ENCODE data around the gene COL6A2.

Gene COL6A2

DNA sequence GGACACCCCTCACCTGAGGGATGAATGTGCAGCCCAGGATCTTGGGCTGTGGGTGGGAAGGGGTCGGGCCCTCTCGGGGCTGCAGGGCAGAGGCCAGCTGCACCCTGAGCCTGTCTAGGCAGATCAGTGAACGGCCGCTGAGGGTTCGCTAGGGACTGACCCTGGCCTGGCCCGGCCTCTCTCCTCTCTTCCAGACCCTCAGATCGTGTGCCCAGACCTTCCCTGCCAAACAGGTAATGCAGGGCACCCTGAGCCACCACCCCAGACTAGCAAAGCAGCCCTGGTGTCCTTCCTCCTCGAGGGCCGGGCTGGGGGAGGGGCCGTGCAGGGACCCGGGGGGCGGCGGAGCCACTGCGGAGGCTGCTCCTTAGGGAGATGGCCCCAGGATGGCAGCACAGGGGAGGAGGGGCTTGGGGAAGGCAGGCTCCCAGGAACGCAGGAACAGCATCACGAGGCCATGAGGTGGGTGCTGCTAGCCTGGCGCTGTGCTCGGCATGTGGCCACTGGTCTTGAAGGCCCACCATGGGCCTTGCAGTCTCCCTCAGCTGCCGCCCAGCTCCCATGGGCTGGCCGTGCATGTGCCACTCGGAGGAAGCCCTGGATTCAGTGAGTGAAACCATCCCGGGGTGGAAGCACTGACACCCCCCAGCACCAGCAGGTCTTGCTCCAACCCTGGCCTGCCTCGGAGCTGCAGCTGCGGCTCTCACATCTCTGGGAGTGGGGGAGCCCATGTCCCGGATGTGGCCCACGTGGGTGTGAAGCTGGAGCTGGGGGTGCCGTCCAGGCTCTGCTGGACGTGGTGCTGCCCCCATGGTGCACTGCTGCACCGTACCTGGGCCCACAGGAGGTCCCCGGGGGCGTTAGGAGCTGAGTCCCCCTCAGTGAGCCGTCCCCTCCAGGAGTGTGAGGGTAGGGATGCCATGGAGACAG lies 28.7 kb downstream of the COL6A2 start:
- DNase-seq (ENCODE audit: low spot score) = no peak

DNA sequence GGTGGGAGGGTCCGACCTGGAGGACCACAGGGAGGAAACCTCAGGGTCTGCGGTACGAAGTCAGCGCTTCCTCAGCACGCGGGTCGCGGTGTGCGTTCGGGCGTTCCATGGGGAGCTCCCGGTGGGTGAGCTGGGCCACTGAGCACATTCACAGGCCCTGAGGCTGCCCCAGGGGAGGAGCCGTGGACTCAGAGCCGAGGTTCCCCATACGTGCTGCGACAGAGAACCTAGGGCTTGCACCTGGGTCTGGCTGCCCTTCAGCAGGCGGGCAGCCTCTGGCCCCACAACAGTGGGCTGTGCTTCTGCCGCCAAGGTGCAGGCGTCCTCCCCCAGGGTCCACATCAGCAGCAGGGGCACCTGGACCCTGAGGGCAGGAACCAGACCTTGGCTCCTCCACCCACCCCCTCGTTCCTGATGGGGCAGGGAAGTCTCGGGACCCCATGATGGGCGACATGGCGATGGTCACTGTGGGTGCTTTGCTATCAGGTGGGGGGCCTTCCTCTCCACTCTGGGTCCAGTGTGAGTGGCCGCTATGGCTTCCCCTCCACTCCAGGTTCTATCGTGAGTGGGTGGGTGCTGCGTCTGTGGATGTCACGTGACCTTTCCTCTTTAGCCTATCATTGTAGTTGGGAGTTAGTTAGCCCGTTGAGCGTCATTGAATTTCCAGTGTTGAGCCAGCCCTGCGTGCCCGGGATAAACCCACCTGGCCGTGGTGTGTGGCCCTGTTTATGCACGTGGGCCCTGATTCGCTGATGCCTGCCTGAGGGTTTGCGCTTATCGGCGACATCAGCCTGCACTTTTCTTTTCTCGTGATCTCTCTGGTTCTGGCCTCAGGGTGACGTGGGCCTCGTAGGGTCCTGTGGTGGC lies 29.6 kb downstream of the COL6A2 start:
- DNase-seq (ENCODE audit: low spot score) = no peak

DNA sequence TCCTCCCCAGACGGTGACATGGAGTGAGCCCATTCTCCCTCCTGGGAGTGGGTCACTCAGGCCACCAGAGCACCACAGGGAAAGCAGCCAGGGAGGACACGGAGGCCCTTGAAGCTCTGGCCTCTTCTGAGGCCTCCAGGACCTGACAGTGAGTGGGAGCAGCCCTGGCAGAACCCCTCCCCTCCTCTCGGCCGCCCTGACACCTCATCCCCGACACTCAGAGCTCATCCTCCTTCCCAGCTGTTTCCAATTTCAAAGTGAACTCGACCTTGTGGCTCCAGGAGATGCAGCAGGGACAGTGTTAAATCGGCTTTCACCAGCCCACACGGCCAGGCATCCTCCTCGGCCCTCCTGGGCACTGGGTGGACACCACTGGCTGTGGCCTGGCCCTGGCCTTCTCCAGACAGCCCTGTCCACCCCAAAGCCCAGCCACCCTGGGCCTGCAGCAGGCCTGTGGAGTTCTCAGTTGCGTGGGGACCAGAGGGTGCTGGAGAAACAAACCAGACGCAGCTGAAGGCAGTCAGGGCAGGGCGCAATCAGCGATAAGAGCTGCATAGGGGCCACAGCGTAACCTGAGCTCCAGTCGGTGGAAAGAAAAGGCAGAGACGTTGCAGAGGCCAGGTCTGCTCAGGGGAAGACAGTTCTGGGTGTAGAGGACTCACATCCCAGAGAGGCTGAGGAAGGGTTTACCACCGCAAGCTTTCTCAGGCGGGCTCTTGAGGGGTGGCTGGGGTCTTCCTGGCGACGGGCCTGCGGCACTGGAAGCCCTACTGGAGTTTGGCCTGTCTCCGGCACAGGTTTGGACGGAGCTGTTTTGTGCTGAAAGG lies 30.4 kb downstream of the COL6A2 start:
- no peak for DNase-seq (ENCODE audit: low spot score)

DNA sequence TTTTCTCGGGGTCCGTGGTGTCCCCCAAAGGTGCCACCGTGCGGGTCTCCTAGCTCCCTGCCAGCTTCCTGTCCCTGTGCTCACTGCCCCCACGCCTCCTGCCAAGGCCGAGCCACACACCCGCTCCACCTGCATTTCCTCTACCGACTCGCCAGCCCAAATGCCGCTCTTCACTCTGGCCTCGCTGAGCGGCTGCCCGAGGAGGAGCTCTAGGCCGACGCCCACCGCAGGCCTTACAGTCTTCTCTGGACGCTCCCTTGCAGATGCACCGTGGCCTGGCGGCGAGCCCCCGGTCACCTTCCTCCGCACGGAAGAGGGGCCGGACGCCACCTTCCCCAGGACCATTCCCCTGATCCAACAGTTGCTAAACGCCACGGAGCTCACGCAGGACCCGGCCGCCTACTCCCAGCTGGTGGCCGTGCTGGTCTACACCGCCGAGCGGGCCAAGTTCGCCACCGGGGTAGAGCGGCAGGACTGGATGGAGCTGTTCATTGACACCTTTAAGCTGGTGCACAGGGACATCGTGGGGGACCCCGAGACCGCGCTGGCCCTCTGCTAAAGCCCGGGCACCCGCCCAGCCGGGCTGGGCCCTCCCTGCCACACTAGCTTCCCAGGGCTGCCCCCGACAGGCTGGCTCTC lies 31.1 kb downstream of the COL6A2 start:
- DNase-seq (ENCODE audit: low spot score) = no peak

DNA sequence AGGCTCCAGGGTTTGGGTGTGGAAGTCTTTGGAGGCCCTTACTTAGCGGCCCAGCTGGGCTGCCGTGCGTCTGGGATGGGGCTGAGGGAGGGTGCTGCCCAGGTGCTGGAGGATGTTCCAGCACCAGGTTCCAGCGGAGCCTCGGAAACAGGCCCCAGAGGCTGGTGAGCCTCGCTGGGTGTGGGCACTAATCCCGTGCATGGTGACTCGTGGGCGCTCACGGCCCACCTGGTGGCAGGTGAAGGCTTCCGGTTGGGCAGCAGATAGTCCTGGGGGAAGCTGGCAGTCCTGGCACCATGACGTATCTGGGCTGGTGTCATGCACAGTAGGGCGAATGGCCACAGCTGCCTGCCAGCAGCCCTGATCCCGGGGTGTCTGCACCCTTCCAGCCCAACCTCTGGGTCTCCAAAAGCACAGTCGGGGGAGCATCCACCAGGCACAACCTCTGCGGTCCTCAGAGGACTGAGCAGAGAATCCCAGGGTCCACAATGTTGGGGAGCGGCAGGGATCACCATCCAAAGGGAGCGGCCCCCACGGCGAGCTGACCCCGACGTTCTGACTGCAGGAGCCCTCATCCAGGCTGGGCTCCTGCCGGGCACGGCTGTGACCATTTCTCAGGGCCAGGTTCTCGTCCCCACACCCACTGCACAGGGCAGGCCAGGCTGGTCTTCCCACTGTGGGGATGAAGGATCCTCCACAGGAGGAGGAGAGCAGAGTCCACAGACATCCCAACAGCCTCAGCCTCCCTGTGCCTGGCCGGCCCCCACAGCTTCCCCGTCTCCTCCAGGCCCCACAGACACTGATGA lies 32.1 kb downstream of the COL6A2 start:
- no peak for DNase-seq (ENCODE audit: low spot score)

DNA sequence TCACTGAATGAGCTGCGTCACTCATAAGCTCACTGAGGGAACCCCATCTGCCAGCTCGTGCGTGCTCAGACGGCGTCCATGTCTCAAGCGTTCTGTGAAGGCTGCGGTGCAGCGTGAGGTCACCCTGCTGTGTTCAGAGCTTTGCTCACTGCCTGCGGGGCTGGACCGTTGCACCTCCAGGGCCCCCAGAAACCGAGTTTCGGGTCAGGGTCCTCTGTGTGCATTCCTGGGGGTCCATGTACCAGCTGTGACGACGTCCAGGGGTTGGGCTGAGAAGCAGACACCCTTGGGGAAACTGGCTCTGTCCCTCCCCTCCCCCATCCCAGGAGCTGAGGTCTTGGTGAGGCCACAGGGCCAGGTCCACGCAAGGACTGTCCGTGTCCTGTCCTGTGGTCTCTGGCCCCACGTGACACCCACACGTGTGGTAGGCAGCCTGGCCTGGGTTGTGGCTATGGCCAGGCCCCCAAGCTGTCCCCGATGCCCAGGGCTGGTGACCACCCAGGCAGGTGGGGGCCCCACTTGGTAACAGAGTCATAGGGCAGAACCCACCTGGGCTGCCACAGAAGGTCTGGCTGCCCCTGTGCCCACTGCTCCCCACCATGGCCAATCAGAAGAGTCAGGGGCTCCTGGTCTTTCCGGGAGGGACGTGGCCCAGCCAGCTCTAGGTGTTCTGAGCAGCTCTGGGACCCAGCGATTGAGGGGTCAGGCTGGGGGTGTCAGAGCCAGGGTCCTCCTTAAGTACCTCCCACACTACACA lies 33.1 kb downstream of the COL6A2 start:
- DNase-seq (ENCODE audit: low spot score) = no peak

DNA sequence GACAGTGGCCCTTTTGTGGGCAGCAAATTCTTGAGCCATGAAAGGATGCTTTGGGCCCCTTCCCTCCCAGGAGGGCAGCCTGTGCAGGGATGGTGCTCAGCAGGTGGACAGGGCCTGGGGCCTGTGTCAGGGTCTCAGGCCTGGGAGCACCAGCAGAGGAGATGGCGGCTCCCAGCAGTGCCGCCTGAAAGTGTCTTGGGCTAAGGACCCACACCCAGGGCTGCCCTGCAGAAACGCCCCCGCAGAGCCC lies 33.6 kb downstream of the COL6A2 start:
- no peak for DNase-seq (ENCODE audit: low spot score)

DNA sequence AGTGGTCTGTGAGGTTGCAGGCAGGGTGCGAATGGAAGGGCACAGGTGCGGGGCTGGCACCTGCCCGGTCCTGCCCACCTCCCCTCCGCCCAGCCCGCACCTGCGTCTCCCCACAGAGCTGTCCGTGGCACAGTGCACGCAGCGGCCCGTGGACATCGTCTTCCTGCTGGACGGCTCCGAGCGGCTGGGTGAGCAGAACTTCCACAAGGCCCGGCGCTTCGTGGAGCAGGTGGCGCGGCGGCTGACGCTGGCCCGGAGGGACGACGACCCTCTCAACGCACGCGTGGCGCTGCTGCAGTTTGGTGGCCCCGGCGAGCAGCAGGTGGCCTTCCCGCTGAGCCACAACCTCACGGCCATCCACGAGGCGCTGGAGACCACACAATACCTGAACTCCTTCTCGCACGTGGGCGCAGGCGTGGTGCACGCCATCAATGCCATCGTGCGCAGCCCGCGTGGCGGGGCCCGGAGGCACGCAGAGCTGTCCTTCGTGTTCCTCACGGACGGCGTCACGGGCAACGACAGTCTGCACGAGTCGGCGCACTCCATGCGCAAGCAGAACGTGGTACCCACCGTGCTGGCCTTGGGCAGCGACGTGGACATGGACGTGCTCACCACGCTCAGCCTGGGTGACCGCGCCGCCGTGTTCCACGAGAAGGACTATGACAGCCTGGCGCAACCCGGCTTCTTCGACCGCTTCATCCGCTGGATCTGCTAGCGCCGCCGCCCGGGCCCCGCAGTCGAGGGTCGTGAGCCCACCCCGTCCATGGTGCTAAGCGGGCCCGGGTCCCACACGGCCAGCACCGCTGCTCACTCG lies 34.1 kb downstream of the COL6A2 start:
- DNase-seq (ENCODE audit: low spot score) = no peak

DNA sequence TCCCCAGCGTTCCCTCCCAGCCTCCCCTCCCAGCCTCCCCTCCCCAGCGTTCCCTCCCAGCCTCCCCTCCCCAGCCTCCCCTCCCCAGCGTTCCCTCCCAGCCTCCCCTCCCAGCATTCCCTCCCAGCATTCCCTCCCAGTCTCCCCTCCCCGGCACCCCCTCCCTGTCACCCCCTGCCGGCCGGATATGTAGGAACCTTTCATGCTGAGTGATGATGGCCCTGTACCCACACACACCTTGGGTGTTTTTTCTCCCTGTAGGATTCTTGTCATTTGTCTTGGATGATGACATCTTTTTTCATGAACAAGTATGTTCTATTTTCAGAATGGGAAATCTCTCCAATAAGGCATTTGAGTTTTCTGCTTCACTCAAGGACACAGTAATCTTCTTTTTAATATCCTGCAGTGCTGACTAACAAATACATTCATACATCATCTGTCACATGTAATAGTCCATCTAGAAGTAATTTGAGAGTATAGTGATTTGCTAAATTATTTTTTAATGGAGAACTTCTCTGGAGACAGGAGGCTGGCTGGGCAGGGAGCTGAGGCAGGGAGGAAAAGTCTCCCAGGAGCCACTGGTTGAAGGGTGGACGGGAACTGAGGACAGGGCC lies 38.0 kb downstream of the COL6A2 start:
- no peak for DNase-seq (ENCODE audit: low spot score)

DNA sequence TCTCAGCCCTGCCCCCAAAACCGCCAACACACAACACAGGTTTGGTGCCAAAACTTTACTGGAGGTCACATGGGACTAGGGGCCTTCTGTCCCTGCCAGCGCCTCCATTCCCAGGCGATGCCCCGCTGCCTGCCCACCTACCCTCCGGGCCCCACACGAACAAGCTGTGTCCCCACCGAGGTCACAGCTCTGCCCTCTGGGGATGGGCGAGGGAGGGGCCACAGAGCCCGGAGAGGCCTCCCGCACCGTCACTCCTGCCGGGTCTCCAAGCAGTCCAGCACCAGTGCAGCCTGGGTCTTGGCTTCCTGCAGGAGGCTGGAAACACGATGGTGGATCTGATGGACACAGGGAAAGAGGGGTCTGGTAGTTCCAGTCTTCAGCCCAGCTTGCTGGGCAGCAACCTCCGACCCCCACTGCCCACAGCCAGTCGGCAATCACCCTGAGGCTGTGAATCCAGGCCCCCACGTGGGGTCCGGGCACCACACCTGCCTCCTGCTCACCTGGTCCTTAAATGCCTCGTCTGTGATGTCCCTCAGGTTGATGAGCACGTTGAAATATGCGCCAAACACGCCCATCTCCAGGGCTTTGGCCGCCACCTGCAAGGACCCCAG lies 38.9 kb downstream of the COL6A2 start:
- no peak for DNase-seq (ENCODE audit: low spot score)

DNA sequence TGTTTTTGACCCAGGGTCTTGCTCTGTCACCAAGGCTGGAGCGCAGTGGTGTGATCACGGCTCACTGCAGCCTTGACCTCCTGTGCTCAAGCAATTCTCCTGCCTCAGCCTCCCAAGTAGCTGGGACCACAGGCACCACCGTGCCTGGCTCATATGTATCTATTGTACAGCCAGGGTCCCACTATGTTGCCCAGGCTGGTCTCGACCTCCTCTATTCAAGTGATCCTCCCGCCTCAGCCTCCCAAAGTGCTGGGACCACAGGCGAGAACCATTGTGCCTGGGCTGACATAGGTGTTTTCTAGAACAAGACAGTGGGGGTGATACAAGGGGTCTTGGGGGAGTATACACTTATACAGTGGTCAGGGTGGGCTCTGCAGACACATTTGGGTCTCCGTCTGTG lies 40.0 kb downstream of the COL6A2 start:
- no peak for DNase-seq (ENCODE audit: low spot score)

DNA sequence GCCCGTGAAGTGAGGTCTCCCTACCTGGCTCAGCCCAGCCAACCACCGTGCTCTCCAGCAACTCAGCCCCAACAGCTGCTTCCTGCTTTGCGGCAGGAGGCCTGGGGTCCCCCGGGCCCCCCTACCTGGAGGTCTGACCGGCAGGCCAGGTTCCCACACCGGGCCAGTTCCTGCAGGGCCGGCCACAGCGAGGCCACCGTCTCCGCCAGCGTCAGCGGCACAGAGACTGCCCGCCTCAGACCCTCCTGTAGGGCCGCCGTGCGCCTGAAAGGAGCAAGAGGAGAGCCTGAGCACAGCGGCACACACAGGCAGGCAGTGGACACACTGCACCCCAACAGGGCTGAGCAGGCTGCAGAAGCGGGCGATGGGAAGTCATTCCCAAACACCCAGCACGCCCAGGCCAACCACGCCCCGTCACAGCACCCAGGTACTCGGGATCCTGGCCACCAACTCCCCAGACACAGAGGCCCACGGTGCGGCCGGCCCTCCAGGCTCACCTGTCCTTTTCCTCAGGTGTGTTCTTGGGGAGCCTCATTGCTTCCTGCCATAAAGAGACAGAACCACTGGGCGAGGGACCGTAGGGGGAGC lies 40.6 kb downstream of the COL6A2 start:
- DNase-seq (ENCODE audit: low spot score) = no peak

DNA sequence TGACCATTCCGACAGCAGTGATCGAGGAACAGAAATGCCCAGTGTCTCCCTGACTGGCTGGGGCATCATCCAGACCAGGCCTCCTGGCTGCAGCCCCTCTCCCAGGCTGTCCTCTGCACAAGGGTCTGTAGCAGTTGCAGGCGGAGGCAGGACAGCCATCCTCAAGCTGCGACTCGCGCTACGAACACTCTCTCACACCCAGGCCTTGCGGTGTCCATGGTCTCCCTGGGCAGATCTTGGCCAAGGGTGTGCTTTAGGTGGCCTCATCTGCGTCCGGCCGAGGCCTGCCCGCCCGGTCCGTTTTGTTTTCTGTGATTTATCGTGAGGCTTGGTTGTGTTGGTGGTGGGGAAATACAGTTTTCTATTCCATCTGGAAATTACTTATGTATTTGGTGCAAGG lies 41.8 kb downstream of the COL6A2 start:
- DNase-seq (ENCODE audit: low spot score) = no peak

DNA sequence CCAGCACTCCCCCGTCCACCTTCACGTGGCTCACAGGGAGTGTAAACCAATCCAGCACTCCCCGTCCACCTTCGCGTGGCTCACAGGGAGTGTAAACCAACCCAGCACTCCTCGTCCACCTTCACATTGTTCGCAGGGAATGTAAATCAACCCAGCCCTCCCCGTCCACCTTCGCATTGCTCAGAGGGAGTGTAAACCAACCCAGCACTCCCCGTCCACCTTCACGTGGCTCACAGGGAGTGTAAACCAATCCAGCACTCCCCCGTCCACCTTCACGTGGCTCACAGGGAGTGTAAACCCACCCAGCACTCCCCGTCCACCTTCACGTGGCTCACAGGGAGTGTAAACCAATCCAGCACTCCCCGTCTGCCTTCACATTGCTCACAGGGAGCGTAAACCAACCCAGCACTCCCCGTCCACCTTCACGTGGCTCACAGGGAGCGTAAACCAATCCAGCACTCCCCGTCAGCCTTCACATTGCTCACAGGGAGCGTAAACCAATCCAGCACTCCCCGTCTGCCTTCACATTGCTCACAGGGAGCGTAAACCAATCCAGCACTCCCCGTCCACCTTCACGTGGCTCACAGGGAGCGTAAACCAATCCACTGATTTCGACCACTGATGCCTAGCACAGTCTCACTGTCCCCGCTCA lies 42.6 kb downstream of the COL6A2 start:
- peak; percentile 18 for DNase-seq (ENCODE audit: low spot score)

DNA sequence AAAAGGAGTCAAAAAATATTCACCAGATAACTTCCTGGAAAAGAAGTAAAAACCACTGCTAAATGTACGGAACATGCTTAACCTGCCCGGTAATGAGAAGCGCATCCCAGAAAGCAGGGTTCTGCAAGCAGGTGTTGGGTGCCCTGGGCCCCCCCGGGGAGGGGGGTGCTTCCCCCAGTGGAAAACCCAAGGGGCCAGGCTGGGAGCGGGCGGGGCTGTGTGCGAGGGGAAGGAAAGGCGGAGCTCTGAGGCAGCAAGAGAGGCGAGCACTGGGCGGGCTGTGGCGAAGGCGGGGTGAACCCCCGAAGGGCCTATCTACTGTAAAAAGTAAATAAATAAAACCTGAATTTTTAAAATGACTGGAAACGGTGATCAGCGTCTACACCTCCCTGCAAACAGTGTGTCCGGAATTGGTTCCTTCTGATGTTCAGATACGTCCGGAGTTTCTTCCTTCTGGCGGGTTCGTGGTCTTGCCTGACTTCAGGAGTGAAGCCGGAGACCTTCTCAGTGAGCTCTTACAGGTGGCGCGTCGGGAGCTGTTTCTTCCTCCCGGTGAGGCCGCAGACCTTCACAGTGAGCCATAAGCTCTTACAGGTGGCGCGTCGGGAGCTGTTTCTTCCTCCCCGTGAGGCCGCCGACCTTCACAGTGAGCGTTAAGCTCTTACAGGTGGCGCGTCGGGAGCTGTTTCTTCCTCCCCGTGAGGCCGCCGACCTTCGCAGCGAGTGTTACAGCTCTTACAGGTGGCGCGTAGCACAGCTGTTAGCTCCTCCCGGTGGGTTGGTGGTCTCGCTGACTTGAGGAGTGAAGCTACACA lies 44.1 kb downstream of the COL6A2 start:
- DNase-seq (ENCODE audit: low spot score) = no peak

DNA sequence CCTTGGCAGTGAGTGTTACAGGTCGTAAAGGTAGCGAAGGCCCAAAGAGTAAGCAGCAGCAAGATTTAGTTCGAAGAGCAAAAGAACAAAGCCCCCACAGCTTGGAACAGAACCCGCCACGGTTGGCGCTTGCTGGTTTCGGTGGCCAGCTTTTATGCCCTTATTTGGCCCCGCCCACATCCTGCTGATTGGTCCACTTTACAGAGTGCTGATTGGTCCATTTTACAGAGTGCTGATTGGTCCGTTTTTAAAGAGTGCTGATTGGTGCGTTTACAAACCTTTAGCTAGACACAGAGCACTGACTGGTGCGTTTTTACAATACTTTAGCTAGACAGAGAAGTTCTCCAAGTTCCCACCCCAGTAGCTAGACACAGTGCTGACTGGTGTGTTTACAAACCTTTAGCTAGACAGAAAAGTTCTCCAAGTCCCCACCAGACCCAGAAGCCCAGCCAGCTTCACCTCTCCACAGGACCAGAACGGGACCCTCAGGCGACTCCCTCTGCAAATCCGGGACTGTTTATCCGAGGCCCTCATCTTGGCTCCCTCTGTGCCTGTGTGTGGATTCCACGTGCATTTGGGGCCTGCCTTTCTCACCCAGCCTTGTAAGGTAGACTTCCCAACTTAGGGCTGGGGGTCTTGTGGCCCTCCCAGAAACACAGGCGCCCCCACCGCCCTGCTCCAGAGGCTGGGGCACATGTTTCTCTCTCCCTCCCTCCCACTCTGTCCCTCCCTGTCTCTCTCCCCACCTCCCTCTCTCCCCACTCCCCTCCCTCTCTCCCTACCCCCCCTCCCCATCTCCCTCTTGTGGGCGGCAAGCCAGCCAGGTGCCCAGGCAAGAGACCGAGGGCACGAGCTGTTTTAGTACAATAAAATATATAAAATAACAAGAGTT lies 44.9 kb downstream of the COL6A2 start:
- no peak for DNase-seq (ENCODE audit: low spot score)

Measured in kidney tubule cell (primary cell).